Measurements from ENCODE around the gene TRIM17. TPM values are rescaled to one million over a fixed set of nuclear protein-coding genes. Genes with fewer than 3 reads are reported as not detected.

The TRIM17 gene
- total and polyA plus RNA-seq, 9 donors, result 0.72 to 10.0 (median 3.0) TPM

GRCh38 chr1:228459091-228459993, 42.7 kb upstream of the TRIM17 start:
- H3K27ac ChIP-seq, result no peak overlapping the region
- H3K4me3 ChIP-seq, result peak overlapping the region; percentile 41

GRCh38 chr1:228457396-228458176, 40.9 kb upstream of the TRIM17 start:
- no peaks in the 10 kb centered on the region for H3K27me3 ChIP-seq
- peak; percentile 28 for TF ChIP-seq POLR2A (IDR thresholded peaks at IDR 0.05)
- peak in 2 of 3 donors; percentile 53 for TF ChIP-seq CTCF (IDR thresholded peaks at IDR 0.05)
- no peak for TF ChIP-seq EP300 (IDR thresholded peaks at IDR 0.05)

More at GRCh38 chr1:228459091-228459993, 42.7 kb upstream of the TRIM17 start:
- peaks cover 4% of the 10 kb centered on the region for H3K27me3 ChIP-seq
- no peaks in the 10 kb centered on the region for H3K36me3 ChIP-seq
- intact Hi-C loops (cut with DNase I), result loop anchor here in 2 of 4 donors (10.0 kb wide), 2 partner anchors 85 to 245 kb away; no protein-coding TSS in a partner anchor
- WGBS, 3 donors, result 4 to 7% (median 5%) methylated on average over 40 to 41 of the region's 41 CpGs
- TF ChIP-seq EP300 (IDR thresholded peaks at IDR 0.05) (no peak), CTCF (IDR thresholded peaks at IDR 0.05) (peak in 2 of 3 donors; percentile 62 to 76)
- peaks cover 5% of the 10 kb centered on the region for H3K4me1 ChIP-seq (ENCODE audit: insufficient read depth)
- peak; percentile 21 to 59 (median 44) for DNase-seq
- H3K9me3 ChIP-seq, result no peaks in the 10 kb centered on the region

GRCh38 chr1:228457017-228457395, 40.3 kb upstream of the TRIM17 start:
- intact Hi-C loops (cut with DNase I), result loop anchor here in 2 of 4 donors (10.0 kb wide), 2 partner anchors 82 to 242 kb away; no protein-coding TSS in a partner anchor

More at GRCh38 chr1:228457396-228458176, 40.9 kb upstream of the TRIM17 start:
- Histone ChIP-seq H3K4me3 (peak overlapping the region; percentile 42), H3K36me3 (no peaks in the 10 kb centered on the region), H3K9me3 (no peaks in the 10 kb centered on the region), H3K4me1 (ENCODE audit: insufficient read depth) (peaks cover 3% of the 10 kb centered on the region), H3K27ac (peak overlapping the region; percentile 69 to 72)
- peak; percentile 70 to 91 (median 82) for DNase-seq
- intact Hi-C loops (cut with DNase I), result loop anchor here in 2 of 4 donors (10.0 kb wide), 2 partner anchors 83 to 243 kb away; no protein-coding TSS in a partner anchor
- 1% methylated on average over 58 to 74 of the region's 74 CpGs for WGBS, 3 donors

More at GRCh38 chr1:228457017-228457395, 40.3 kb upstream of the TRIM17 start:
- H3K9me3 ChIP-seq, result no peaks in the 10 kb centered on the region
- peaks cover 3% of the 10 kb centered on the region for H3K4me1 ChIP-seq (ENCODE audit: insufficient read depth)
- H3K27ac ChIP-seq, result peak overlapping the region; percentile 69 to 72
- no peaks in the 10 kb centered on the region for H3K27me3 ChIP-seq
- DNase-seq, result no peak
- TF ChIP-seq CTCF (IDR thresholded peaks at IDR 0.05) (no peak), EP300 (IDR thresholded peaks at IDR 0.05) (no peak), POLR2A (IDR thresholded peaks at IDR 0.05) (no peak)
- H3K4me3 ChIP-seq, result peak overlapping the region; percentile 42
- no peaks in the 10 kb centered on the region for H3K36me3 ChIP-seq
- 19 to 25% (median 20%) methylated on average over 13 of the region's 13 CpGs for WGBS, 3 donors
